OCI-LY1 (cell line): ENCODE data around the gene RPN2.

Experiments used
- CTCF ChIP-seq: fragments of 200-600 bp; sonication (generic), shearing (Covaris generic); IDR thresholded peaks from 2 replicates; pipeline ENCODE4 v1.5.1; 2017; ENCODE audit warnings: mild to moderate bottlenecking, antibody characterized with exemption, low read length, moderate library complexity, mixed read lengths
- EZH2 ChIP-seq: fragments of 200-600 bp; sonication (generic), shearing (Covaris generic); IDR thresholded peaks from 2 replicates; pipeline ENCODE4 v1.8.0; 2017; ENCODE audit warnings: borderline replicate concordance, mixed run types, mild to moderate bottlenecking, antibody characterized with exemption, low read length, moderate library complexity, mixed read lengths

- TF ChIP-seq CTCF: no peak
- no peak for TF ChIP-seq EZH2
These were observed 20.9 kb upstream of the RPN2 start for GRCh38 chr20:37158248-37158647.
